Skeletal muscle satellite cell (primary cell): ENCODE data around the gene SMKR1. TPM values are rescaled to one million over a fixed set of nuclear protein-coding genes. Genes with fewer than 3 reads are reported as not detected.

Source experiments
- H3K27me3 ChIP-seq: 2 replicates; pipeline ENCODE4 v1.7.0; 2013; ENCODE audit warnings: low read length; ENCODE audit not compliant: control insufficient read depth, insufficient read depth
- H3K36me3 ChIP-seq: 2 replicates; pipeline ENCODE4 v1.7.0; 2013; ENCODE audit warnings: mild to moderate bottlenecking, control low read depth, low read length; ENCODE audit not compliant: insufficient read depth
- H3K4me1 ChIP-seq: 2 replicates; pipeline ENCODE4 v1.7.0; 2013; ENCODE audit warnings: low read length; ENCODE audit not compliant: control insufficient read depth, insufficient read depth
- H3K4me2 ChIP-seq: 2 replicates; pipeline ENCODE4 v1.7.0; 2013; ENCODE audit warnings: mild to moderate bottlenecking, low read length
- H3K4me3 ChIP-seq: 2 replicates; pipeline ENCODE4 v1.7.0; 2013; ENCODE audit warnings: low read length
- H3K9ac ChIP-seq: 2 replicates; pipeline ENCODE4 v1.7.0; 2013; ENCODE audit warnings: mild to moderate bottlenecking, low read depth, low read length, moderate library complexity
- H3K9me3 ChIP-seq: replicated peaks from 2 replicates; pipeline ENCODE4 v1.7.0; 2013; ENCODE audit warnings: mild to moderate bottlenecking, control low read depth, low read length
- total RNA-seq: library from RNA; depleted of rRNA; stranded (reverse); fragments of >200 nt; gene quantifications from 2 replicates; pipeline ENCODE4 v1.2.3, GENCODE V29; 2012; rRNA removed

Gene SMKR1
- total RNA-seq, result 0.22 TPM in 1 of 2 replicates, not detected in the other

- H3K36me3 ChIP-seq, result no peaks in the 10 kb centered on the region
- peaks cover 3% of the 10 kb centered on the region for H3K4me1 ChIP-seq
- no peaks in the 10 kb centered on the region for H3K9me3 ChIP-seq
- H3K9ac ChIP-seq, result peak within 1 kb of the TSS; percentile 65
- H3K4me2 ChIP-seq, result peak within 1 kb of the TSS; percentile 98
- H3K27me3 ChIP-seq, result peaks cover 12% of the 10 kb centered on the region
- peak within 1 kb of the TSS; percentile 78 for H3K4me3 ChIP-seq
These were observed at the start of gene SMKR1 for GRCh38 chr7:129501760-129502707. Gene SMKR1 (plus strand): TSS chr7:129502531. CDS start chr7:129502825, 294 bp downstream.

- no peaks in the 10 kb centered on the region for H3K27me3 ChIP-seq
- no peaks in the 10 kb centered on the region for H3K4me1 ChIP-seq
- H3K4me3 ChIP-seq, result no peak overlapping the region
- no peak overlapping the region for H3K9ac ChIP-seq
- H3K9me3 ChIP-seq, result no peaks in the 10 kb centered on the region
- H3K36me3 ChIP-seq, result peaks cover 41% of the 10 kb centered on the region
- no peak overlapping the region for H3K4me2 ChIP-seq
These were observed 49.6 kb upstream of the SMKR1 start for GRCh38 chr7:129452589-129453231.

- H3K4me1 ChIP-seq, result no peaks in the 10 kb centered on the region
- no peaks in the 10 kb centered on the region for H3K27me3 ChIP-seq
- H3K9ac ChIP-seq, result no peak overlapping the region
- peaks cover 44% of the 10 kb centered on the region for H3K36me3 ChIP-seq
- no peaks in the 10 kb centered on the region for H3K9me3 ChIP-seq
- H3K4me3 ChIP-seq, result no peak overlapping the region
- no peak overlapping the region for H3K4me2 ChIP-seq
These were observed 48.7 kb upstream of the SMKR1 start for GRCh38 chr7:129453510-129454248.

GRCh38 chr7:129454249-129454551, 48.1 kb upstream of the SMKR1 start:
- H3K9ac ChIP-seq, result no peak overlapping the region
- no peaks in the 10 kb centered on the region for H3K27me3 ChIP-seq
- no peaks in the 10 kb centered on the region for H3K9me3 ChIP-seq
- H3K4me1 ChIP-seq, result no peaks in the 10 kb centered on the region
- no peak overlapping the region for H3K4me2 ChIP-seq
- peaks cover 49% of the 10 kb centered on the region for H3K36me3 ChIP-seq
- no peak overlapping the region for H3K4me3 ChIP-seq

- Histone ChIP-seq H3K27me3 (no peaks in the 10 kb centered on the region), H3K4me2 (no peak overlapping the region), H3K9ac (no peak overlapping the region), H3K36me3 (peaks cover 71% of the 10 kb centered on the region), H3K4me1 (no peaks in the 10 kb centered on the region), H3K4me3 (no peak overlapping the region), H3K9me3 (no peaks in the 10 kb centered on the region)
These were observed 45.9 kb upstream of the SMKR1 start for GRCh38 chr7:129456421-129456820.

GRCh38 chr7:129457101-129457500, 45.2 kb upstream of the SMKR1 start:
- no peak overlapping the region for H3K4me2 ChIP-seq
- no peaks in the 10 kb centered on the region for H3K9me3 ChIP-seq
- no peak overlapping the region for H3K9ac ChIP-seq
- no peak overlapping the region for H3K4me3 ChIP-seq
- no peaks in the 10 kb centered on the region for H3K27me3 ChIP-seq
- peaks cover 78% of the 10 kb centered on the region for H3K36me3 ChIP-seq
- no peaks in the 10 kb centered on the region for H3K4me1 ChIP-seq

GRCh38 chr7:129458171-129458570, 44.2 kb upstream of the SMKR1 start:
- H3K36me3 ChIP-seq, result peaks cover 85% of the 10 kb centered on the region
- no peaks in the 10 kb centered on the region for H3K27me3 ChIP-seq
- H3K9ac ChIP-seq, result no peak overlapping the region

GRCh38 chr7:129461809-129462208, 40.5 kb upstream of the SMKR1 start:
- no peak overlapping the region for H3K9ac ChIP-seq
- H3K9me3 ChIP-seq, result no peaks in the 10 kb centered on the region
- H3K27me3 ChIP-seq, result no peaks in the 10 kb centered on the region
- H3K4me2 ChIP-seq, result no peak overlapping the region
- H3K4me3 ChIP-seq, result no peak overlapping the region
- H3K4me1 ChIP-seq, result peaks cover 5% of the 10 kb centered on the region
- peaks cover 80% of the 10 kb centered on the region for H3K36me3 ChIP-seq

More at GRCh38 chr7:129458171-129458570, 44.2 kb upstream of the SMKR1 start:
- Histone ChIP-seq H3K4me2 (no peak overlapping the region), H3K4me3 (no peak overlapping the region), H3K9me3 (no peaks in the 10 kb centered on the region), H3K4me1 (no peaks in the 10 kb centered on the region)

- no peak overlapping the region for H3K9ac ChIP-seq
- no peak overlapping the region for H3K4me2 ChIP-seq
- no peak overlapping the region for H3K4me3 ChIP-seq
- no peaks in the 10 kb centered on the region for H3K9me3 ChIP-seq
- H3K36me3 ChIP-seq, result peaks cover 78% of the 10 kb centered on the region
- H3K27me3 ChIP-seq, result no peaks in the 10 kb centered on the region
- H3K4me1 ChIP-seq, result peaks cover 10% of the 10 kb centered on the region
These were observed 39.9 kb upstream of the SMKR1 start for GRCh38 chr7:129462420-129462819.

GRCh38 chr7:129464194-129464593, 38.1 kb upstream of the SMKR1 start:
- no peak overlapping the region for H3K4me3 ChIP-seq
- no peaks in the 10 kb centered on the region for H3K27me3 ChIP-seq
- H3K9ac ChIP-seq, result no peak overlapping the region
- no peaks in the 10 kb centered on the region for H3K9me3 ChIP-seq
- H3K36me3 ChIP-seq, result peaks cover 77% of the 10 kb centered on the region
- no peak overlapping the region for H3K4me2 ChIP-seq
- H3K4me1 ChIP-seq, result peaks cover 16% of the 10 kb centered on the region

- Histone ChIP-seq H3K4me3 (no peak overlapping the region), H3K9me3 (no peaks in the 10 kb centered on the region), H3K36me3 (peaks cover 68% of the 10 kb centered on the region), H3K4me1 (peaks cover 16% of the 10 kb centered on the region), H3K27me3 (no peaks in the 10 kb centered on the region), H3K9ac (no peak overlapping the region), H3K4me2 (no peak overlapping the region)
These were observed 37.3 kb upstream of the SMKR1 start for GRCh38 chr7:129465080-129465479.
